Trophoblast cell (in vitro differentiated cells and primary cell): ENCODE results near the gene DCTD.

Source experiments
- DNase-seq, 2 donors: peaks; one replicate each; pipeline ENCODE4 v3.0.0-alpha.2; 2016
- H2AFZ ChIP-seq: 2 replicates; pipeline ENCODE4 v1.6.1; 2013; ENCODE audit warnings: low read length, moderate library complexity, mild to moderate bottlenecking; ENCODE audit not compliant: insufficient read depth, poor library complexity
- H2AK5ac ChIP-seq: 2 replicates; pipeline ENCODE4 v1.6.1; 2013; ENCODE audit warnings: mild to moderate bottlenecking, low read length
- H2BK120ac ChIP-seq: 2 replicates; pipeline ENCODE4 v1.6.1; 2013; ENCODE audit warnings: low read length, mild to moderate bottlenecking, moderate library complexity; ENCODE audit not compliant: insufficient read depth, poor library complexity
- H2BK12ac ChIP-seq: 2 replicates; pipeline ENCODE4 v1.6.1; 2013; ENCODE audit warnings: mild to moderate bottlenecking, low read length, moderate library complexity
- H2BK5ac ChIP-seq: 2 replicates; pipeline ENCODE4 v1.6.1; 2013; ENCODE audit warnings: low read length, low read depth, moderate library complexity, mild to moderate bottlenecking; ENCODE audit not compliant: poor library complexity
- H3K14ac ChIP-seq: 2 replicates; pipeline ENCODE4 v1.6.1; 2013; ENCODE audit warnings: mild to moderate bottlenecking, low read length
- H3K18ac ChIP-seq: 2 replicates; pipeline ENCODE4 v1.6.1; 2013; ENCODE audit warnings: mild to moderate bottlenecking, low read length
- H3K23ac ChIP-seq: 2 replicates; pipeline ENCODE4 v1.6.1; 2013; ENCODE audit warnings: low read length
- H3K27ac ChIP-seq: 2 replicates; pipeline ENCODE4 v1.5.1; 2013; ENCODE audit warnings: low read depth, mild to moderate bottlenecking, inconsistent platforms, low read length, moderate library complexity
- H3K27me3 ChIP-seq: 2 replicates; pipeline ENCODE4 v1.6.1; 2013; ENCODE audit warnings: inconsistent platforms, mild to moderate bottlenecking, low read length, moderate library complexity; ENCODE audit not compliant: insufficient read depth
- H3K36me3 ChIP-seq, 2 experiments: 1 replicate in 1 of 2; 2 replicates in 1 of 2; pipeline ENCODE4 v1.6.1; 2013; ENCODE audit warnings: low read length in 2 of 2, mild to moderate bottlenecking in 2 of 2, moderate library complexity in 1 of 2; ENCODE audit not compliant: insufficient read depth in 2 of 2, control insufficient read depth in 1 of 2
- H3K4ac ChIP-seq: 2 replicates; pipeline ENCODE4 v1.6.1; 2013; ENCODE audit warnings: low read depth, mild to moderate bottlenecking, low read length, moderate library complexity
- H3K4me1 ChIP-seq, 2 experiments: 1 replicate in 1 of 2; 2 replicates in 1 of 2; pipeline ENCODE4 v1.6.1; 2013; ENCODE audit warnings: low read length in 2 of 2, mild to moderate bottlenecking in 2 of 2, moderate library complexity in 1 of 2; ENCODE audit not compliant: insufficient read depth in 2 of 2, control insufficient read depth in 1 of 2
- H3K4me2 ChIP-seq: 2 replicates; pipeline ENCODE4 v1.6.1; 2013; ENCODE audit warnings: inconsistent platforms, mild to moderate bottlenecking, low read length, moderate library complexity
- H3K4me3 ChIP-seq: 2 replicates; pipeline ENCODE4 v1.5.1; 2013; ENCODE audit warnings: mild to moderate bottlenecking, low read depth, low read length, inconsistent platforms
- H3K79me1 ChIP-seq: one replicate; pipeline ENCODE4 v1.6.1; 2013; ENCODE audit warnings: low read length
- H3K79me2 ChIP-seq: 2 replicates; pipeline ENCODE4 v1.6.1; 2013; ENCODE audit warnings: low read length, mild to moderate bottlenecking; ENCODE audit not compliant: control insufficient read depth, insufficient read depth, poor library complexity
- H3K9ac ChIP-seq: 2 replicates; pipeline ENCODE4 v1.6.1; 2013; ENCODE audit warnings: mild to moderate bottlenecking, low read length
- H3K9me3 ChIP-seq: 2 replicates; pipeline ENCODE4 v1.6.1; 2013; ENCODE audit warnings: low read depth, mild to moderate bottlenecking, control low read depth, inconsistent platforms, low read length; ENCODE audit not compliant: insufficient read depth
- H4K12ac ChIP-seq: 2 replicates; pipeline ENCODE4 v1.6.1; 2013; ENCODE audit warnings: low read depth, mild to moderate bottlenecking, low read length, moderate library complexity
- H4K8ac ChIP-seq: 2 replicates; pipeline ENCODE4 v1.6.1; 2013; ENCODE audit warnings: low read depth, mild to moderate bottlenecking, low read length, moderate library complexity
- H4K91ac ChIP-seq: one replicate; pipeline ENCODE4 v1.6.1; 2013; ENCODE audit warnings: low read depth, mild to moderate bottlenecking, low read length, moderate library complexity
- WGBS: extraction: QIAGEN DNeasy Blood & Tissue Kit; methylation state at CpG from one replicate; pipeline ENCODE4 v1.1.7; 2013; ENCODE audit warnings: missing lambda C conversion rate; ENCODE audit not compliant: insufficient read length, insufficient coverage; ENCODE audit errors: extremely low coverage; 5-methylcytosine and 5-hydroxymethylcytosine counted together

The DCTD gene

DNA sequence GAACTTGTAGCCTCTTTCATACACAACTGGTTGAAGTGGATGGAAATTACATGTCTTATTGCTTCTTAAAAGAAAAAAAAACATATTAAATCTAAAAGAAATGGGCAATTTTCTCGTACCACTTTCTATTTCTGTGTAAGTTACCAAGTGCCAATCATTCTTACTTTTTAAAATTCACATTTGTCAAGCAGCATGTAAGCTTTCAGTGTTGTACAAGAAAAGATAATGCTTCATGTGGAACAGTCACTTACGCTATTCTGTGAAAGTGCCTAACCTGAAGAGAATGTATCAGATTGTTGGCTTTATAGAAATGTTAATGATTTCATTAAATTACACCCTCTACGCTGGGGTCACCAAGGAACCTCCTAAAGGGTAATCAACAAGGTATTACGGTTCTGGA is 4.4 kb upstream of the DCTD start:
- Histone ChIP-seq H2BK120ac (no peak overlapping the region), H4K12ac (no peak overlapping the region), H3K36me3 (no peaks in the 10 kb centered on the region), H3K4me1 (peaks cover 2 to 4% of the 10 kb centered on the region in 2 experiments), H3K27ac (no peak overlapping the region), H3K4me2 (no peak overlapping the region), H3K9ac (no peak overlapping the region), H2BK12ac (no peak overlapping the region), H3K14ac (no peak overlapping the region), H3K23ac (no peak overlapping the region), H4K8ac (no peak overlapping the region), H3K27me3 (no peaks in the 10 kb centered on the region), H3K18ac (no peak overlapping the region), H3K4me3 (no peak overlapping the region), H3K9me3 (no peaks in the 10 kb centered on the region), H4K91ac (no peak overlapping the region), H2AFZ (no peak overlapping the region), H3K4ac (no peak overlapping the region), H2BK5ac (no peak overlapping the region), H2AK5ac (no peak overlapping the region), H3K79me1 (peaks cover 11% of the 10 kb centered on the region), H3K79me2 (peaks cover 7% of the 10 kb centered on the region)
- no CpG with 5 or more reads among the region's 4 CpGs for WGBS
- DNase-seq: no peak

DNA sequence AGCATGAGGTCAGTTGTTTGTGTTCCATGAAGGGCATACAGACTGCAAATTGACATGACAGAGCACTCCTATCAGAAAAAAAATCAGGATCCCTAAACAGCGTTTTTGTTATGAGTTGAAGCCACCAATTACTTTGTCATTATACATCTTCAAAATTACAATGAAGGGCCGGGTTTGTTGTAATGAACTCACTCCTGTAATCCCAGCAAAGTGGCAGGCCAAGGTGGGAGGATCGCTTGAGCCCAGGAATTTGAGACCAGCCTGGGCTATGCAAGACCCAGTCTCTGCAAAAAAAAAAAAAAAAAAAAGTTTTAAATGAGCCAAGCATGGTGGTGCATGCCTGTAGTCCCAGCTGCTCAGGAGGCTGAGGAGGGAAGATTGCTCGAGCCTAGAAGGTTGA is 3.5 kb upstream of the DCTD start:
- Histone ChIP-seq H3K9me3 (no peaks in the 10 kb centered on the region), H4K91ac (no peak overlapping the region), H4K12ac (no peak overlapping the region), H3K27ac (no peak overlapping the region), H3K79me1 (peaks cover 15% of the 10 kb centered on the region), H3K4ac (no peak overlapping the region), H2AFZ (no peak overlapping the region), H3K23ac (no peak overlapping the region), H2BK5ac (no peak overlapping the region), H2AK5ac (no peak overlapping the region), H3K14ac (no peak overlapping the region), H3K27me3 (no peaks in the 10 kb centered on the region), H3K9ac (no peak overlapping the region), H2BK12ac (no peak overlapping the region), H4K8ac (no peak overlapping the region), H3K4me1 (peaks cover 8 to 9% of the 10 kb centered on the region in 2 experiments), H3K36me3 (no peaks in the 10 kb centered on the region), H3K4me3 (no peak overlapping the region), H2BK120ac (no peak overlapping the region), H3K79me2 (peaks cover 8% of the 10 kb centered on the region), H3K4me2 (no peak overlapping the region), H3K18ac (no peak overlapping the region)
- no peak for DNase-seq
- no CpG with 5 or more reads among the region's 4 CpGs for WGBS

DNA sequence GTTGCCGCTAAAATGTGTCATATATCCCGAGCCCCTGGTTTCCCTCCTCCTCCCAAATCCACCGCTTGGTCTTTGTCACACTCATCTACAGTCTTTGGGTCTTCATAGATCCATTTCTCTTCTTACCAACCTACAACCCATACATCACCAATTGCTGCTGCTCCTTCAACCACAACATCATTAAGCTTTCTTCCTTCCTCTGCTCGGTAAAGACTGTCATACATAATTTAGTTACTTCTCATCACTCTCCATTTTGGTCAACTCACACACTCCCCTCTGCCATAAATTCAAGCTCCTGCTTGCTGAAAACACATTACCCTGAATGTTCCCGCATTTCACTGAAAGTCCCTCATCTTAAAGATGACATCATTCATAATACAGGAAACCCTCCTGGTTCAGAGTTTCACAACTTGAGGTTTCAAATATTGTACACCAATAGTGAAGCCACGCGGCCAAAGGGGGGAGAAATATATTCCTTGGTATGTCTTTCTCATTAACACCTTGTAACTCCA is 1.7 kb upstream of the DCTD start:
- Histone ChIP-seq H2BK120ac (no peak overlapping the region), H2AFZ (no peak overlapping the region), H3K79me2 (peaks cover 8% of the 10 kb centered on the region), H3K4me1 (peaks cover 20% of the 10 kb centered on the region in 2 experiments), H3K23ac (no peak overlapping the region), H3K9ac (no peak overlapping the region), H3K36me3 (peaks cover 3 to 6% of the 10 kb centered on the region in 2 experiments), H3K4ac (no peak overlapping the region), H3K9me3 (no peaks in the 10 kb centered on the region), H4K12ac (no peak overlapping the region), H4K8ac (no peak overlapping the region), H3K27me3 (no peaks in the 10 kb centered on the region), H3K79me1 (peaks cover 18% of the 10 kb centered on the region), H3K14ac (no peak overlapping the region), H3K18ac (no peak overlapping the region), H3K27ac (no peak overlapping the region), H3K4me3 (no peak overlapping the region), H2BK12ac (no peak overlapping the region), H2BK5ac (no peak overlapping the region), H4K91ac (no peak overlapping the region), H3K4me2 (no peak overlapping the region), H2AK5ac (no peak overlapping the region)
- no peak for DNase-seq
- WGBS: no CpG with 5 or more reads among the region's 7 CpGs

DNA sequence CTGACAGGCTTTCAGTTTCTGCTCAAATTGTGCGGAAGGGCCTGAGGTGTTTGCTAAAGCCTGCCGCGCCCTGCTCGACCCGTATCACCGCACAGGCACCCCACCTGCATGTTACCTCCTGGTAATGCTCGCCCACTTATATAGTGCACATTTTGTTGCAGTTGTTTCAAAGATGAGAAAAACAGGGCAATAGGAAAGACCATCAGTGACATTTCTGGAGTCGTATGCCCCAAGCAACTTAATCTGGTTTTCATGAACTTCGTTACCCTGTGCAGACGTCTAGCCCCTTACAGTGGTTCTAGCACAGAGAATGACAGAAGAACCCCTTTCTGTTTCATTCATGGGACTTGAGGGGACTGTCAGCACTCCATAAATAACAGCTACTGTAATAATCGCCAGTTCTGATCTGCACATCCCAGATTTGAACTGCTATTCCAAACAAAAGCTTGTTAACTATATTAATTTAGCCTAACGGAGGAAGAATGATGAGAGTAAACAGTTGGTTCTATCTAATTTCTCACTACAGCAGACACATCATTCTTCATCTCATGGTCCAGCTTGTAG is 940 bp upstream of the DCTD start:
- Histone ChIP-seq H3K9me3 (no peaks in the 10 kb centered on the region), H3K36me3 (peaks cover 3 to 6% of the 10 kb centered on the region in 2 experiments), H3K4ac (no peak overlapping the region), H2BK5ac (no peak overlapping the region), H3K27me3 (no peaks in the 10 kb centered on the region), H3K79me1 (peaks cover 19% of the 10 kb centered on the region), H3K23ac (no peak overlapping the region), H3K18ac (no peak overlapping the region), H3K9ac (no peak overlapping the region), H2BK120ac (no peak overlapping the region), H2AK5ac (no peak overlapping the region), H3K79me2 (peaks cover 8% of the 10 kb centered on the region), H4K8ac (no peak overlapping the region), H3K4me3 (peak overlapping the region; percentile 21), H2BK12ac (no peak overlapping the region), H3K4me2 (peak overlapping the region; percentile 75), H4K12ac (no peak overlapping the region), H2AFZ (no peak overlapping the region), H3K4me1 (peaks cover 21% of the 10 kb centered on the region in 2 experiments), H3K14ac (no peak overlapping the region), H3K27ac (no peak overlapping the region), H4K91ac (no peak overlapping the region)
- WGBS: no CpG with 5 or more reads among the region's 12 CpGs
- peak; percentile 37 to 60 for DNase-seq
